K562 (cell line): Measurements from ENCODE around the gene EIF5. TPM values are rescaled to one million over a fixed set of nuclear protein-coding genes. Genes with fewer than 3 reads are reported as not detected.

Experiments used
- ATAC-seq: fragments of 200-7000 bp; cut with Tn5 transposase; 3 replicates; pipeline ENCODE4 v1.9.1; 2020; ENCODE audit warnings: moderate library complexity
- BruUV-seq: library from RNA; stranded (reverse); fragments of 400-500 nt; replicated peaks from 2 replicates; lab custom pipeline; 2021; lab: Mats Ljungman, UMichigan
- CTCF ChIA-PET: fragments of 300-600 bp; formaldehyde crosslinking; extraction: SDS; loops from one replicate; lab custom pipeline; 2021; ENCODE audit warnings: low intra/inter-chr PET ratio; lab: Yijun Ruan, JAX
- POLR2A ChIA-PET: fragments of 300-600, 350-650 bp; sonication (Branson Sonifier 250); formaldehyde crosslinking; extraction: SDS; loops from one replicate; lab custom pipeline; 2021; ENCODE audit warnings: antibody characterized with exemption, inconsistent platforms; lab: Yijun Ruan, JAX
- DNase-seq, 4 experiments: peaks; one replicate each; pipeline versions ENCODE4 v3.0.0 to v3.0.0-alpha.2; 2011 to 2018; ENCODE audit warnings: low spot score in 3 of 4, mixed read lengths in 3 of 4; ENCODE audit errors: extremely low read depth in 1 of 4
- FAIRE-seq: peaks from 2 replicates; lab custom pipeline; 2011; peaks lifted over from hg19 to GRCh38; lab: Jason Lieb, UNC
- H2AFZ ChIP-seq: 2 replicates; pipeline ENCODE4 v1.6.0; 2011; ENCODE audit warnings: low read depth, low read length, control low read depth, inconsistent platforms
- H3K27ac ChIP-seq: fragments of 200-600 bp; 3 replicates; pipeline ENCODE4 v1.8.0; 2011; ENCODE audit warnings: low read depth, mild to moderate bottlenecking, control low read depth, inconsistent platforms, low read length, moderate library complexity, mixed read lengths; ENCODE audit errors: extremely low read depth
- H3K27me3 ChIP-seq, 2 experiments: fragments of 300-600 bp in 1 of 2; 2 replicates in 1 of 2; 3 replicates in 1 of 2; pipeline versions ENCODE4 v1.6.0 to v1.8.0; 2011; ENCODE audit warnings: inconsistent platforms in 2 of 2, low read length in 2 of 2, mild to moderate bottlenecking in 1 of 2, mixed read lengths in 1 of 2, moderate library complexity in 1 of 2; ENCODE audit not compliant: control insufficient read depth in 2 of 2, insufficient read depth in 2 of 2
- H3K36me3 ChIP-seq: fragments of 300-600 bp; 3 replicates; pipeline ENCODE4 v1.8.0; 2011; ENCODE audit warnings: mild to moderate bottlenecking, low read length, inconsistent platforms; ENCODE audit not compliant: control insufficient read depth, insufficient read depth
- H3K4me1 ChIP-seq, 2 experiments: fragments of 200-600 bp in 1 of 2; replicated peaks in 1 of 2; 2 replicates in 1 of 2; 3 replicates in 1 of 2; pipeline versions ENCODE4 v1.5.1 to v1.8.0; 2011; ENCODE audit warnings: inconsistent platforms in 2 of 2, low read length in 2 of 2, mild to moderate bottlenecking in 1 of 2, mixed read lengths in 1 of 2, moderate library complexity in 1 of 2; ENCODE audit not compliant: control insufficient read depth in 2 of 2, insufficient read depth in 2 of 2
- H3K4me2 ChIP-seq: 2 replicates; pipeline ENCODE4 v1.6.1; 2011; ENCODE audit warnings: low read length, control low read depth, inconsistent platforms, mixed read lengths; ENCODE audit not compliant: insufficient read depth
- H3K4me3 ChIP-seq: fragments of 200-600 bp; sonication (generic), shearing (Covaris generic); 2 replicates; pipeline ENCODE4 v1.5.1; 2016; ENCODE audit warnings: control low read depth, inconsistent platforms
- H3K79me2 ChIP-seq: fragments of 200-600 bp; 3 replicates; pipeline ENCODE4 v1.8.0; 2011; ENCODE audit warnings: low read length, inconsistent platforms; ENCODE audit not compliant: control insufficient read depth, insufficient read depth
- H3K9ac ChIP-seq, 2 experiments: 2 replicates each; pipeline versions ENCODE4 v1.6.0 to v1.6.1; 2011; ENCODE audit warnings: low read depth in 2 of 2, low read length in 2 of 2, control low read depth in 1 of 2, inconsistent platforms in 1 of 2, mild to moderate bottlenecking in 1 of 2, mixed read lengths in 1 of 2; ENCODE audit not compliant: insufficient read depth in 1 of 2
- H3K9me1 ChIP-seq: one replicate; pipeline ENCODE4 v1.6.0; 2011; ENCODE audit warnings: inconsistent platforms, mild to moderate bottlenecking, low read length, moderate library complexity; ENCODE audit not compliant: control insufficient read depth, insufficient read depth
- H3K9me3 ChIP-seq: replicated peaks from 2 replicates; pipeline ENCODE4 v1.5.1; 2011; ENCODE audit warnings: low read depth, low read length, inconsistent platforms; ENCODE audit not compliant: control insufficient read depth, insufficient read depth
- H4K20me1 ChIP-seq: replicated peaks from 2 replicates; pipeline ENCODE4 v1.6.1; 2011; ENCODE audit warnings: low read length, inconsistent platforms, mixed read lengths; ENCODE audit not compliant: control insufficient read depth, insufficient read depth
- ATF4 ChIP-seq: fragments of 450-650 bp; formaldehyde crosslinking; IDR thresholded peaks from 2 replicates; pipeline ENCODE4 v1.4.0; 2022; ENCODE audit warnings: mild to moderate bottlenecking, moderate library complexity
- CEBPG ChIP-seq, 3 experiments: fragments of 200-800 bp in 1 of 3; sonication (Bioruptor generic) in 1 of 3; sonication (generic) in 1 of 3; formaldehyde crosslinking in 1 of 3; IDR thresholded peaks in 2 of 3; conservative IDR thresholded peaks in 1 of 3; 2 replicates each; pipeline versions ENCODE4 v1.6.1 to v1.8.0; 2016 to 2022; ENCODE audit warnings: missing compliant biosample characterization in 2 of 3, missing genetic modification characterization in 2 of 3, mild to moderate bottlenecking in 1 of 3, missing genetic modification reagents in 1 of 3
- FOXK2 ChIP-seq, 2 experiments: fragments of 450-650 bp; IDR thresholded peaks in 1 of 2; conservative IDR thresholded peaks in 1 of 2; 2 replicates each; pipeline ENCODE4 v1.6.1; 2016; ENCODE audit warnings: low read depth in 2 of 2, mild to moderate bottlenecking in 1 of 2
- JUND ChIP-seq, 2 experiments: IDR thresholded peaks; 2 replicates in 1 of 2; 3 replicates in 1 of 2; pipeline ENCODE4 v1.6.1; 2011; ENCODE audit warnings: borderline replicate concordance in 2 of 2, low read depth in 2 of 2, low read length in 2 of 2, improper control_type of control experiment in 1 of 2, missing biosample characterization in 1 of 2, missing genetic modification characterization in 1 of 2, missing genetic modification reagents in 1 of 2
- NFE2 ChIP-seq: IDR thresholded peaks from 2 replicates; pipeline ENCODE4 v1.6.1; 2014; ENCODE audit warnings: antibody characterized with exemption, low read depth
- TRIM24 ChIP-seq, 2 experiments: fragments of 450-650 bp; IDR thresholded peaks; 2 replicates each; pipeline ENCODE4 v1.6.1; 2016
- WHSC1 ChIP-seq: IDR thresholded peaks from one replicate; pipeline ENCODE4 v1.6.1; 2012; ENCODE audit warnings: low read length, control low read depth, inconsistent platforms
- ZC3H8 ChIP-seq: fragments of 450-650 bp; IDR thresholded peaks from 2 replicates; pipeline ENCODE4 v1.6.1; 2017
- ZNF778 ChIP-seq: fragments of 450-650 bp; formaldehyde crosslinking; IDR thresholded peaks from 2 replicates; pipeline ENCODE4 v1.4.0; 2020; ENCODE audit warnings: mild to moderate bottlenecking, moderate library complexity
- WGBS: fragments of 100-300 bp; shearing (Covaris generic); methylation state at CpG from one replicate; pipeline ENCODE4 v1.1.6; 2016; ENCODE audit warnings: low coverage, mixed read lengths; ENCODE audit not compliant: insufficient coverage; ENCODE audit errors: missing lambda C conversion rate; 5-methylcytosine and 5-hydroxymethylcytosine counted together
- in situ Hi-C: fragments of 300-500 bp; cut with MboI; formaldehyde crosslinking; loops from 4 replicates; pipeline ENCODE4 v1.15.0; 2018; ENCODE audit warnings: inconsistent platforms, mixed read lengths
- intact Hi-C: fragments of 100-400 bp; cut with micrococcal nuclease; formaldehyde crosslinking; loops from 2 replicates; pipeline ENCODE4 v1.14.2; 2022
- polyA plus RNA-seq, 8 experiments: library from polyadenylated mRNA; depleted of rRNA in 4 of 8; stranded (reverse) in 5 of 8; unstranded in 3 of 8; fragments of >200 nt; fragmentation: Nextera tagmentation in 2 of 8; fragmentation: Illumina TruSeq in 1 of 8; extraction: Ambion mirVana in 2 of 8; extraction: Trizol in 1 of 8; gene quantifications; 2 replicates each; pipeline versions ENCODE4 v1.2.1 to v1.2.3, GENCODE V29; 2011 to 2014; ENCODE audit warnings: inconsistent platforms in 1 of 8, missing spikeins in 1 of 8
- total RNA-seq, 7 experiments: library from RNA; depleted of rRNA in 6 of 7; stranded (reverse); fragments of >200 nt in 6 of 7; fragmentation: Illumina TruSeq in 2 of 7; extraction: Trizol in 2 of 7; gene quantifications; 2 replicates each; pipeline versions ENCODE4 v1.2.1 to v1.2.3, GENCODE V29; 2011 to 2021; ENCODE audit warnings: low replicate concordance in 1 of 7
- TF ChIP-seq, protein P1 (sequence below), 2 experiments: fragments of 450-650 bp in 1 of 2; sonication (generic) in 1 of 2; formaldehyde crosslinking in 1 of 2; IDR thresholded peaks in 1 of 2; conservative IDR thresholded peaks in 1 of 2; 2 replicates each; pipeline versions ENCODE4 v1.6.1 to v1.8.1; 2016 to 2023; ENCODE audit warnings: mild to moderate bottlenecking in 2 of 2, moderate library complexity in 2 of 2, inconsistent platforms in 1 of 2, missing genetic modification reagents in 1 of 2

EIF5 gene
- total and polyA plus RNA-seq, 9 of the 15 experiments (the other 6 are each of a cell fraction or from before 2014, with no cell fraction given), result 92.7 to 442 (median 190) TPM

GRCh38 chr14:103366741-103367140 is 32.7 kb downstream of the EIF5 start:
- DNase-seq, result no peak
- ATAC-seq, result no peak
- Histone ChIP-seq H3K4me3 (no peak overlapping the region), H3K9ac (no peak overlapping the region), H3K79me2 (no peaks in the 10 kb centered on the region), H3K9me1 (no peaks in the 10 kb centered on the region), H3K4me2 (no peak overlapping the region), H3K36me3 (no peaks in the 10 kb centered on the region), H3K27me3 (no peaks in the 10 kb centered on the region), H2AFZ (no peak overlapping the region), H3K27ac (no peak overlapping the region), H3K4me1 (no peaks in the 10 kb centered on the region; a peak in 1 of 5 replicates), H3K9me3 (peaks cover 5% of the 10 kb centered on the region; the same call in 1 of the 2 replicates), H4K20me1 (no peaks in the 10 kb centered on the region)
- no TSS peak for BruUV-seq
- CTCF ChIA-PET, result no interaction called here
- intact Hi-C loops (no loop called here), in situ Hi-C loops (no loop called here)
- 42% methylated on average over 6 of the region's 6 CpGs for WGBS
- no peak for FAIRE-seq
- POLR2A ChIA-PET, result interaction anchor here (0.7 to 2.5 kb wide), 4 partner anchors 9 to 85 kb away, joined by 3 to 18 read pairs (median 4); no protein-coding TSS in a partner anchor
- TF ChIP-seq WHSC1, result no peak
- no peak for TF ChIP-seq ZC3H8
- TF ChIP-seq ZNF778 (CRISPR knock-in tag), result no peak

DNA sequence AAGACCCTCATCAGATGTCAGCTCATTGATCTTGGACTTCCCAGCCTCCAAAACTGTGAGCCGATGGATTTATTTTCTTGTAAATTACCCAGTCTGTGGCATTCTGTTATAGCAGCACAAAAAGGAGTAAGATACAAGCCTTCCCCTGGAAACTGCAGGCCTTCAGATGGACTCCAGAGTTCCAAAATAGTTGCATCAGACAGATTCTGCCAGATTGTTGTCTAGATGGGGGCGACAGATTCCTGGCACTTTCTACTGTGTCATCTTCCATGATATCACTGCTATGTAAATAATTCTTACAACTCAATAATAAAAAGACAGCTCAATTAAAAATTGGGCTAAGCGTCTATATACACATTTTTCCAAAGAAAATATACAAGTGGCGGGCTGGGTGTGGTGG is 34.0 kb downstream of the EIF5 start:
- BruUV-seq, result no TSS peak
- no peaks in the 10 kb centered on the region for H4K20me1 ChIP-seq
- intact Hi-C loops (no loop called here), in situ Hi-C loops (no loop called here)
- no peak overlapping the region for H3K4me2 ChIP-seq
- no peaks in the 10 kb centered on the region for H3K27me3 ChIP-seq
- no peak overlapping the region for H3K27ac ChIP-seq
- ATAC-seq (peak; percentile 38; the same call in 1 of the 3 replicates), DNase-seq (no peak), FAIRE-seq (no peak)
- no peaks in the 10 kb centered on the region for H3K79me2 ChIP-seq
- peaks cover 8 to 11% of the 10 kb centered on the region in 2 experiments; a peak in 4 of 5 replicates for H3K4me1 ChIP-seq
- H3K9ac ChIP-seq, result no peak overlapping the region
- peak overlapping the region; percentile 62; the same call in 1 of the 2 replicates for H2AFZ ChIP-seq
- WGBS, result 50% methylated on average over 4 of the region's 4 CpGs
- no peaks in the 10 kb centered on the region for H3K36me3 ChIP-seq
- no peak overlapping the region for H3K4me3 ChIP-seq
- POLR2A ChIA-PET, result interaction anchor here (1.1 to 2.5 kb wide), 2 partner anchors 10 to 24 kb away, joined by 3 to 18 read pairs; no protein-coding TSS in a partner anchor
- no peaks in the 10 kb centered on the region for H3K9me1 ChIP-seq
- peaks cover 1% of the 10 kb centered on the region; the same call in 1 of the 2 replicates for H3K9me3 ChIP-seq
- CTCF ChIA-PET, result no interaction called here
- TF ChIP-seq CEBPG (CRISPR knock-in tag; IDR thresholded peaks at IDR 0.05) (no peak), CEBPG (tag; conservative IDR thresholded peaks at IDR 0.05 in 1 of 2, IDR thresholded peaks at IDR 0.05 in 1 of 2) (peak; percentile 28 to 54; a peak in 2 of 4 replicates), TRIM24 (IDR thresholded peaks at IDR 0.05) (peak in 1 of 2 experiments; percentile 18; a peak in 1 of 4 replicates), FOXK2 (conservative IDR thresholded peaks at IDR 0.05 in 1 of 2, IDR thresholded peaks at IDR 0.05 in 1 of 2; ENCODE audit: low read depth in 2 of 2) (no peak), JUND (IDR thresholded peaks at IDR 0.05; ENCODE audit: borderline replicate concordance, low read depth, low read length) (peak; percentile 3; the same call in 1 of the 2 replicates), JUND (tag; IDR thresholded peaks at IDR 0.05; ENCODE audit: borderline replicate concordance, low read depth, low read length) (no peak), NFE2 (0 out of 2 replicates have a peak, but pooled peaks have one; percentile 6), ATF4 (CRISPR knock-in tag) (peak; percentile 34; the same call in 1 of the 2 replicates)
- TF ChIP-seq, protein P1, sequence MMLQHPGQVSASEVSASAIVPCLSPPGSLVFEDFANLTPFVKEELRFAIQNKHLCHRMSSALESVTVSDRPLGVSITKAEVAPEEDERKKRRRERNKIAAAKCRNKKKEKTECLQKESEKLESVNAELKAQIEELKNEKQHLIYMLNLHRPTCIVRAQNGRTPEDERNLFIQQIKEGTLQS (IDR thresholded peaks at IDR 0.05), result peak; percentile 66
- TF ChIP-seq, protein P1 (CRISPR knock-in tag; conservative IDR thresholded peaks at IDR 0.05), result no peak
